SKM-1 treated with dmso at 0.1 percent for 144 hours (cell line): ENCODE data around the gene SEPTIN6.

Source experiments
- DNase-seq: peaks from one replicate; lab custom pipeline; 2025; ENCODE audit not compliant: unreplicated experiment; lab: John Stamatoyannopoulos, UW

SEPTIN6 gene

GRCh38 chrX:119693040-119693995 is at the start of gene SEPTIN6:
SEPTIN6 (minus strand) TSS chrX:119693168; CDS start chrX:119693105, 63 bp downstream.
- DNase-seq = peak; percentile 49

- DNase-seq = no peak
Observed at GRCh38 chrX:119738742-119739141, 45.8 kb upstream of the SEPTIN6 start.

- no peak for DNase-seq
Observed at GRCh38 chrX:119736206-119736764, 43.3 kb upstream of the SEPTIN6 start.

GRCh38 chrX:119735467-119735866 is 42.5 kb upstream of the SEPTIN6 start:
- DNase-seq = no peak

DNA sequence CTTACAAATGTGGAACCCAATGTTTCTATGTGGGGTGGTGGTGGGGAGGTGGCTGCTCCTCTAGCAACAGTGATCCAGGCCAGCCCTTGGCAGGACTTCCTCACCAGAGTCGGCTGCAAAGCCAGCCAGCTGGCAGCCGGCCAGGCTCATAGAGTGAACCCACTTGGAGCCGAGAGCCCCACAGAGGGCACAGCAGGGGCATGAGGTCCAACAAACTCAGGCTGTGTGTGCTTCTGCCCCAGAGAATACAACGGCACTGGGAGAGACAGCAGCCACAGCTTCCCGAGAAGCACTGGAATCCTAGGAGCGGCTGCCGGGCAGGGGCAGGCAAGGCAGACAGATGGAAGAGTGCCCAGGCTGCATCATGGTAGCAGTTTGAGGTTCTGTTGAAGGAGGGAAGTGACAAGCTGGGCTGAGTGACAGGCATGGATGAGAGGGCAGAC is 42.0 kb upstream of the SEPTIN6 start:
- no peak for DNase-seq

GRCh38 chrX:119729408-119730201 is 36.6 kb upstream of the SEPTIN6 start:
- peak; percentile 70 for DNase-seq

- no peak for DNase-seq
Observed at GRCh38 chrX:119728487-119728886, 35.5 kb upstream of the SEPTIN6 start.

- DNase-seq = no peak
Observed at GRCh38 chrX:119726900-119727555, 34.1 kb upstream of the SEPTIN6 start.

DNA sequence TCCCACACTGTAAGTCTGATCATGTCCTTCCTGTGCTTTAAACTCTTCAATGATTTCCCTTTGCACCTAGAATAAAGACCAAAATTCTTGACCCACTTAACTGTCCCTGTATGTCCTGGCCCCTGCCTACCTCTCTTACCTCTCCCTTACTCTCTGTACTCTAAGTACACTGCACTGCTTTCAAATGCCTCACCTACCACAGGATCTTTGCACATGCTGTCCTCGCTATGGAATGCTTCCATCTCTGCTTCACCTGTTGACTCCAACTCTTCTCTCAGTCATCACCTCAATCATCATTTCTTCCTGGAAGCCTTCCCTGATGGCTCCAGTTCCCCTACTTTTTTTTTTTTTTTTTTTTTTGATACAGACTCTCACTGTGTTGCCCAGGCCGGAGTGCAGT is 29.0 kb upstream of the SEPTIN6 start:
- no peak for DNase-seq

DNA sequence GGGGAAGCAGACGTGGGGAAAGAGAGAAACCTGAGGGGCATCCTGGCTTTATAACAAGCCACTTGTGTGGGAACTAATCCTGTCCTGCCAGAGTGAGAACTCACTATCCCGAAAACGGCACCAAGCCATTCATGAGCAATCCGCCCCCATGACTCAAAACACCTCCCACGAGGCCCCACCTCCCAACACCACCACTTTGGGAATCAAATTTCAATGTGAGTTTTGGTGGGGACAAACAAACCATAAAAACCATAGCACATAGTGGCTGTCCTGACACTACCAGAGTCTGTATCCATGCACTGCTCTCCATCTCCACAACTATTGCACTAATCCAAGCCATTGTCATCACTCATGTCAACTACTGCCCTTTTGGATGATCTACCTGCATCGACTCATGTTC is 28.5 kb upstream of the SEPTIN6 start:
- DNase-seq = no peak

DNA sequence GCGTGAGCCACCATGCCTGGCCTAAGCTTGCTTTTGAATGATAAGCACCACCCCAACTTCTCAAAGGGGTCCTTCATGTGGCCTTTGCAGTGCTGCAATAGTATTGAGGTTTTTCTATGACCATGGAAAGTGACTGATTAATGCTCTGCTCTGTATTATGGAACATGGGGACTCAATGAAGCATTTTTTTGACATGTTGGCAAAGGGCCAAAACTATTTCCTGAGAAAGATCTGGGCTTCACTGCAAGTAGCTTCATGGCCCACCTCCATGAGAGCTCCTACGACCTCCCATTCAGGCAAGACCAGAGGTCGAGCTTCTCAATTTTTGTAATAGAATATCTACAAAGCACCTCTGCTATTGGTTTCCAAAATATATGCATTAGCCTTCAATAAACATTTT is 16.7 kb upstream of the SEPTIN6 start:
- DNase-seq = no peak

DNA sequence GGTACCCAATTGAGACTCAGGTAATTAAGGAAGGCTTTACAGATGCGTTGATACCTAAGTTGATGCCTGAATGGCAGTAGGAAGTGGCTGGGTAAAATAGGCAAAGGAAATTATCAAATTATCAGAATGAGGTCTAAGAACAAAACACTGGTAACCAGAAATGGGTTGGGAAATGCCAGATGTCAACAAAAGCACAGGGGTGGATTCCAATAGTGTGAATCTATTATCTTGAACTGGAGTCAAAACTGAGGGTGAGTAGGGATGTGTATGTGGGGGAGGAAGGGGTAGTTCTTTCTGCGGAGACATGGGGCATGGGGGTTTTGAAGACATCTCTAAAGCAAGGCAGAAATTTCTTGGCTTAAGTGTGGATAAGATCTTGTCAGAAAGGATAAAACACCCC is 16.0 kb upstream of the SEPTIN6 start:
- DNase-seq = no peak

DNA sequence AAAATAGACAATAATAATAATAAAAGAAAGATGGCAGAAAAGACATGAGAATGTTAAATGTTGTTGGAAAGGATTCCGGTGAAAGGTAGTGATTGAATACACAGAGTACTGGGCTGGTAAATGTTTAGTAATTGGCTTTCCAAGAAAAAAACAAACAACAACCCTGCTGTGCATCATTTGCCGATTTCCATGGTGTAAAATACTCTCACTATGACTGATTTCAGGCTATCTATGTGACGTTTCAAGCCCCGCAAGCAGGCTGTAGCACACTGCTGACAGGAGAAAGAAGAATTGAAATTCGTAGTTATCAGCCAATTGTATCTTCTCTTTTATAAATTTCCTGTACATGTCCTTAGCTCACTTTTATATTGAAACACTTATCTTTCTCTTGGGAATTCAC is 13.6 kb upstream of the SEPTIN6 start:
- no peak for DNase-seq

GRCh38 chrX:119698845-119699244 is 5.9 kb upstream of the SEPTIN6 start:
- peak; percentile 26 for DNase-seq

- DNase-seq = no peak
Observed at GRCh38 chrX:119696251-119696890, 3.4 kb upstream of the SEPTIN6 start.

- no peak for DNase-seq
Observed at GRCh38 chrX:119695535-119696050, 2.6 kb upstream of the SEPTIN6 start.

DNA sequence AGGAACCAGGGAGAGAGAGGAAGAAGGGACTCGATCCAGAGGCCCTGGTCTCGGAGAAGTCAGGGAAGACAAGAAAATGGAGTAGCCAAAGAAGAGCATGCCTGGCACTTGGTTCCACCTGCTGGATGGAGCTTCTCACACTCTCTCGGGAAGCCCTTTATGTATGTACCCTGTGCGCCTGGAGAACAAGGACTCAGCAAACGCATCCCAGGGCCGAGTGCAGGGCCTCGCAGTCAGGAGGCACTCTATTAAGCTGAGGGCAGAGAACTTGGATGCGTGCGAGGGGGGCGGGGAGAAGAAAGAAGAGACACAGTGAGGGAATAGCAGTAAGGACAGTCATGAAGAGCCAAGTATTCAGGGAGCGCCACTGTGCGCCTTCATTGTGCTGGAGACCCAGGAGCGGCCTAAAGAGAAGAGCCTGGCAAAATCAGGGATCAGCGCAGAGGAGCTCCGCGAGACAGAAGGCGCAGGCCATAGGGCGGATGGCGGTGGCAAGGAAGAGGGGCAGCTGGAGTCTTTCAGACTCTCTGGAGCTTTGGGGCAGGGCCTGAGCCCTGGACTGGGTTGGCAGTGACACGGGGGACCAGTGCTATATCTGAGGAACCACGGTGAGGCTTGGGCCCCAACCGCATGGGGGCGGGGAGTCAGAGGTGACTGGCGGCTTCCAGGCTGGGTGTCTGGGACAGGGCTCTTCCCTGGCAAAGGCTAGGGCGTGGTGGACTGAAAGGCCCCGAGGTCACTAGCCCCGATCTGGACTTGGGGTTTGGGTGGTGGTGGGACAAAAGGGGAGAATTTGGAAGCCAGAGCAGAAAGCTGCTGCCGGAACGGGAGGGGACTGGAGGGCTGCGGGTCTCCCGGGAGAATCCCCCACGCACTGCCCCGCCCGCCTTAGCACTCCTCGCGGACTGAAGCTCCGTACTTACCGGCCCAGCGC is 1.9 kb upstream of the SEPTIN6 start:
- DNase-seq = no peak

DNA sequence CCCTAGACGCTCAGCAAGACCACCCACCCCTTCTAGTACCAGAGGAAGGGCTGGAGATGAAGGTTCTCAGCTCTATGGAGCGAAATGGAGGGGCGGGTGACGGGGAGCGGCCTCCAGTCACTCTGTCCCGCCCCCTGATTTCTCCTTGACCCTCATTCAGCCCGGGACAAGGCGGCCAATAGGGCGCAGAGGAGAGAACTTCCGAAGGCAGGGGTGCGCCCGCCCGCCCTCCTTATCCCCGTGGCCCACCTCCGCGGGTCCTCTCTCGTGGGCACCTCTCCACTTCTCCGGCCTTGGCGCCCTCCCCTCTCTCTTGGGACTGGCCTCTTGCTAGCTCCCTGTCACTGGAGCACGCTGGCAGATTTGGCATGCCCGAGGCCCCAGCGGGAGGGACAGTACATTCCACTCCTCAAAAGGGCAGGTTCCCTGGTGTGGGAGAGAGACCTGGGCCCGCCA is 1.1 kb upstream of the SEPTIN6 start:
- no peak for DNase-seq
